Measurements from ENCODE around the gene IDE.

IDE gene

DNA sequence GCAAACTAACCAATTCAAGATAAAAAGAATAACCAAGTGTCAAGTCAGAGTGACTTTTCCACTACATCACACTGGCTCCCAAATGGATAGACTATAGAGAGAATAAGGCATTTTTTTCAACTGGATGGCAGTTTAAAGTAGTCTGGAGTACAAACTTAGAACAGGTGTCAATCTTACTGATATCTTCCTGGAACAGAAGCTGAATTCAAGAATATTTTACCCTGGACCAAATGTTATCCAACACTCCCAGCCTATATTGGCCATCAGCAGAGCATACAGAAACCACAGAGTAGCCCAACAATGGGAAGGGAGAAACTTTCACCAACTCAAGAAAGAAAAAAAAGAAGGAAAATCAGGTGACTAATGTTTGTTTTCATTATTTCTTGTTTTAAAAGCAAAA is 11.5 kb downstream of the IDE start:
- no peak for DNase-seq

DNA sequence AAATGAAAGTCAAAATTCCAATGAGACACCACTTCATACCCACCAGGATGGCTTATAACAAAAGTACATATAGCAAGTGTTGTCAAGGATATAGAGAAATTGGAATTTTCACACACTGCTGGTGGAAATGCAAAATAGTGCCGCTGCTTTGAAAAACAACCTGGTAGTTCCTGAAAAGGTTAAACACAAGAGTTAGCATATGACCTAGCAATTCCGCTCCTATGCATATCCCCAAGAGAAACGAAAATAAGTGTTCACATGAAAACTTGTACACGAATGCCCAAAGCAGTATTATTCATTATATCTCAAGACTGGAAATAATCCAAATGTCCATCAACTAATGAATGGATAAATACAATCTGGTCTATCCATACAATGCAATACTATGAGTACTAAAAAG is 14.8 kb downstream of the IDE start:
- DNase-seq: no peak

DNA sequence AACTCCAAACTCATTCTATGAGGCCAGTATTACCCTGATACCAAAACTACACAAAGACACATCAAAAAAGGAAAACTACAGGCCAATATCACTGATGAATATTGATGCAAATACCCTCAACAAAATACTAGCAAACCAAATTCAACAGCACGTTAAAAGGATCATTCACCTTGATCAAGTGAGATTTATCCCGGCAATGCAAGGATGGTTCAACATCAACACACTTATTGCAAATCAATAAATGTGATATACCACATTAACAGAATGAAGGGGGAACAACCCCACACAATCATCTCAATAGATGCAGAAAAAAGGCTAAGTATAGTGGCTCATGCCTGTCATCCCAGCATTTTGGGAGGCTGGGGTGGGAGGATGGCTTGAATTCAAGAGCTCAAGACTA is 19.9 kb downstream of the IDE start:
- no peak for DNase-seq

DNA sequence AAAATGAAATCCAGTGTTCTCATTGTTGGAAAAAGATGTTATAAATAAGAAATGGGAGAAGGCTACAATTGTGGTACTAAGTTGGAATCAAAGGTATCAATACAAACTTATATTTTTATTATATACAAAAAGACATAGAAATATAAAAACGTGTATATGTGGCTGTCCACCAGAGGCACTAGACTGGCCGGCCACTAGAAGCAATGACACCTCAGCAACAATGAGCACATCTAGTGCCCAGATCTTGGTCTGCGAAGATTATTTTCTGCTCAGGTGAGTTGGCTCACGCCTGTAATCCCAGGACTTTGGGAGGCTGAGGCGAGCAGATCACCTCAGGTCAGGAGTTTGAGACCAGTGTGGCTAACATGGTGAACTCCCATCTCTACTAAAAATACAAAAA is 21.6 kb downstream of the IDE start:
- DNase-seq: no peak

DNA sequence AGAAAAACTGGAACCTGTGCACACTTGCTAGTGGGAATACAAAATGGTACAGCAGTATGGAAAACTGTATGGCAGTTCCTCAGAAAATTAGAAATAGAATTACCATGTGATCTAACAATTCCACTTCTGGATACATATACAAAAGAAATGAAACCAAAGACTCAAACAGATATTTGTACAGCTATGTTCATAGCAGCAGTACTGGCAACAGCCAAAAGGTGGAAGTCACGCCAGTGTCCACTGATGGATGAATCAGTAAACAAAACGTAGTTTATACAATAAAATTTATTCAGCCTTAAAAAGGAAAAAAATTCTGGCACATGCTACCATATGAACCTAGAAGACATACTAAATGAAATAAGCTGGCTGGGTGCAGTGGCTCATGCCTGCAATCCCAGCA is 23.0 kb downstream of the IDE start:
- no peak for DNase-seq

DNA sequence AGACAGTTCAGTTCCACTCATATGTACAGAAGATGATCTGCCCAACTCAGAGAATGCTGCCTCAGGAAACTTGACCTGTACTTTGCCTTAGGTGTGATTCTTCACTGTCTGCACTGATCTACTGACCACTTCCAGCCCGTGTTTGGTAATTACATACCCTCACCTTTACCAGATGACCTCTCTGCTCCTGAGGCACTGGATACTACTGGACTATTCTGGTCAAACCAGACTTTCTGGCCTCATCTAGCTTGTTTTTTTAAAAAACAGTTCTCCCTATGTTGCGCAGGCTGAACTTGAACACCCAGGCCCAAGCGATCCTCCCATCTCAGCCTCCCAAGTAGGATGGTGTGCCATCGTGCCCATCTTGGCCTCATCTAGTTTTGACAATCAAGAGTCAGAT is 26.2 kb downstream of the IDE start:
- DNase-seq: no peak

DNA sequence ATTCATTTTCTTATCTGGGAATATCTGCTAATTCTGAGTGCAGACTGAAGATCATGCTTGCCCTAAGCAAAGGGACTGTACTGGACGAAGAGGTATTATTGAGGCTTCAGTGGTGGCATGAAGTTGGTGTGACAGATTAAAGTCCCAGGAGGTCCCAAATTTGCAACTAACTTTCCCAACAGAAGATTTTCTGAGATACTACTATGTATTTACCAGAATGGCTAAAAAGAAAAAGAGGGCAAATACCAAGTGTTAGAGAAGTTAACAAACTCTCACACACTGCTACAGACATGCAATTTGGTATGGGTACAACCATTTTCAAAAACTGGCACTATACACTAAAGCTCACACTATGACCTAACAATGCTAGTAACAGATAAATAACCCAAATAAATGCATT is 28.3 kb downstream of the IDE start:
- no peak for DNase-seq

DNA sequence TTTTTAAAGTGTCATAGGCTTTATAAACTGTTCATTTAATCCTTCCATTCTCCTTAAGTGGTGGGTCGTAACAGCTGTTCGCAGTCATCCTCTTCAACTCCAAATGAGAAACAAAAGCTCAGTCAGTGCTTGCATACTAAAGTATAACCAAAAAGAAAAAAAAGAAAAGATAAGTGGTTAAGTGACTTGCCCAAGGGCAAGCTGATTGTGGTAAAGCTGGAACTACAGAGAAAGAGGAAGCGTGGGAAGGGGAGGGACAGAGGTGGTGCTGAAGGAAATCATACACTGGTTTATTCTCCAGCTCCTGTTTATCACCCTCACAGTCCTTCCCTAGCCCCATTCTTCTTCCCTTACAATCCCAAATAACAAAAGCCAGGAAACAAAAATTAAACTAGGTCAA is 29.6 kb downstream of the IDE start:
- peak; percentile 94 for DNase-seq

DNA sequence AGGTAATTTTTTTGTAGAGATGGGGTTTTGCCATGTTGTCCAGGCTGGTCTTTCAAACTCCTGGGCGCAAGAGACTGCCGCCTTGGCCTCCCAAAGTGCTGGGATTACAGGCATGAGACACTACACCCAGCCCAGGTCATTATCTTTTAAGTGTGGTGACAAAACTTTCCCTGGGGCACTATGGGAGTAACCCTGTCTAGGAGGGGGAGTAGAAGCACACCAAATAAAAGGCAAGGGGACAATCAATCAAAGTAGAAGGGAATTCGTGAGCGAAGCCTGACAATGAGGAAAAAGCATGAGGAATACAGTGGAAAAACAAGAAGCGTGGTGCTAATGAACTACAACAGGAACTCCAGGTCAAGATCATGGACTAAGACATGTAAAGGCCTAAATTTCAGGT is 31.4 kb downstream of the IDE start:
- DNase-seq: no peak

DNA sequence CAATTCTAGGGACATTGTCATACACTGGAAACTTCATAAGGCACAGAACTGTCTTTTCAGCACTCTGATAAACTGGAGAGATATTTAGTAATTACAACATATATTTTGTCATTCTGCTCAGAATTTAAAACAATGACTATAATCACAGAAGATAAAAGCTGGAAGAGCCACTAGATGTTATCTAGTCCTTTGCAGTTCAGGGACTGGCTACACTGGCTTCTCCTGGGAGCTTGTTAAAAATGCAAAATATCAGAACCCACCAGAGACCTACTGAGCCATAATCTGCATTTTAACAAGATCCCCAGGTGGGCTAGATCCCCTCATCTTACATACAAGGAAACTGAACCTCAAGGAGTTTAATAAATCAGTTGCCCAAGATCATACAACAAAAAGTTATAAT is 32.3 kb downstream of the IDE start:
- no peak for DNase-seq

DNA sequence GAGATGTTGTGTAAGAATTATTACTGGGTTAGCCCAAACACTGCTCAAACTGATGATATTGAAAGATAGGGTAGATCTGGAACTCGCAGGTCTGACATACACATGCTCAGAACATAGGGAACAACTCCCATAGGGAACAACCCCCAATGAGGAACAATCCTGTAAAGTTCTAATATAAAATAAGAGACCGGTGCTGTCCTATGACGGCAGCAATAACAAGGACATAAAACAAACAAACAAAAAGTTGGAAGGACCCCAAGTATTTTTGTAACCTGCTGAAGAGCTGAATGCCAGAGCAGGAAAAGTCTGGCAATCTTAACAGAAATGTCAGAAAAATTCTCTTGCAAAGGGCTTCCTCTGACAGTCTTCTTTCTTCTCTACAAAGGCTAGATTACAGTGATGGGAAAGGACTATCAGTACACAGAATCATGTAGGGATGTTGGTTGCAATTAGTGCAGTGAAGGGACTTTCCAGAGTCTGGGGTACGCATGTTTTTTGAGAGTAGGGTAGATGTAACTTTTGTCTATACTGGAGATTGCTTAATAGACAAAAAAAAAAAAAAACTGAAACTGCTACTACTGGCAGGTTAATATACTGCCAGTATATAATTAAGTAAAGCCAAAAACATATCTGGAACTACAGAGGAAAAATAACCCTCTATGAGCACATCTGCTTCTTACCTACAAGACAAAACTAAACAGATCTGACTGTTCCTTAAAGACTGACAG is 35.5 kb downstream of the IDE start:
- DNase-seq: no peak

DNA sequence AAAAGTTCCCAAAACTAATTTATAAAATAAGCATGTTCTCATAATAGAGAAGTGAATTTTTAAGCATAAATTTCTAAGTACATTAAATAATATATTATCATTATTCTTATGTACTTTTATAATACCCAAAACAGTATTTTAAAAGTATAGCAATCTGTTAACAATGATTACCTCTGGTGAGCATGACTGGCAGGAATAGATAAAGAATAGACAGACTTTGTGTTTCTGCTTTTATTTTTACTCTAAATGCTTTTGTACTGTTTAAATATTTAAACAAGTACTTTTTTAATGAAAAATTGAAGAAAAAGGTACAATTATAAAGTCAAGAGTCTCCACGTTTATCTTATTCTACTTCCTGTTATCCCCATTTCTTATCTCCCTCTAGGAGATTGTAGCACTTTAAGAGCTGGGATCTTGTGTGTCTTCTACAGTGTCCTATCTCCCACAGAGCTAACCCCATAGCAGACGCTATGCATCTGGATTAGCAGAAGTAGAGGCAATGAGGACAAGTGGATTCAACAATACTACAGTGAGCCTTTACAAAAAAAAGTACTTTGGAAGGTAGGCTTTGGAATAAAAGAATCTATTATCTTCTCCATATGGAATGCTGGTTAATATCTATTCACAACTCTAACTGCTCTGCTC is 42.9 kb downstream of the IDE start:
- no peak for DNase-seq

DNA sequence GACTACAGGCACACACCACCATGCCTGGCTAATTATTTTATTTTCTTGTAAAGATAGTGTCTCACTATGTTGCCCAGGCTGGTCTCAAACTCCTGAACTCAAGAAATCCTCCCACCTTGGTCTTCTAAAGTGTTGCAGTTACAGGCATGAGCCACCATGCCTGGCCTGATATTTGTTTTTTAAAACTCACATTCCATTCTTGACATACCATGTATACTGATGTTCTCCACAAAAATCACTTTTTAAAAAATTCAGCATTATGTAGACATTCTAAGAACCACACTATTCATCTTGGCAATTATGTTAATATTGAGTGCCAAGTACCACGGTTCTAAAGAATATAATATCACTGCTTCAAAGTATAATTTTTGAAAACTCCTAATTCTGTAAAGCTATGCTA is 43.5 kb downstream of the IDE start:
- DNase-seq: no peak

DNA sequence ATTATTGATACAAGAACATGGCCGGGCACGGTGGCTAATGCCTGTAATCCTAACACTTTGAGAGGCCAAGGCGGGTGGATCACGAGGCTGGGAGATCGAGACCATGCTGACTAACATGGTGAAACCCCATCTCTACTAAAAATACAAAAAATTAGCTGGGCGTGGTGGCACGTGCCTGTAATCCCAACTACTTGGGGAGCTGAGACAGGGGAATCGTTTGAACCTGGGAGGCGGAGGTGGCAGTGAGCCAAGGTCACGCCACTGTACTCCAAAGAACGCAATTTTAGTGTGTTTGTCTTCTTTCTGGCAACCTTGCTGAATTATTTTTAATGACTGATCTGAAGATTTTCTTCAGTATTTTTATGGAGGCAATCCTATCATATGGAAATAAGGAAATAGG is 46.2 kb downstream of the IDE start:
- DNase-seq: no peak

DNA sequence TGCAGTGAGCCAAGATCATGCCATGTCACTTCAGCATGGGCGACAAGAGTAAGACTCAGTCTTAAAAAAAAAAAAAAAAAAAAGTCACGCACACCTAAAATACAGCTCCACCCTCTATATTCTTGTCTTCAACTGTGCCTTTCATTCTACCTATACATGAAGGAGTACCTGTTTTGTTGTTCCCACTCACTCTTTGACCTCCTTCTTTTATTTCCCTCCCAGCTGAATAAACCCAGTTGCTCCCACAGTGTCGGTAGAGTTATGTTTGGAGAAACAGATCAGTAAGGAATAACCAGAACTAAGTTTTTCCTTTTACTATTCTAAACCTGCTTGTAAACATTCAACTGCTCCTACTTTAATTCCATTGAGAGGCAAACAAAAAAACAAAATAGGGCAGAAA is 50.3 kb downstream of the IDE start:
- no peak for DNase-seq

DNA sequence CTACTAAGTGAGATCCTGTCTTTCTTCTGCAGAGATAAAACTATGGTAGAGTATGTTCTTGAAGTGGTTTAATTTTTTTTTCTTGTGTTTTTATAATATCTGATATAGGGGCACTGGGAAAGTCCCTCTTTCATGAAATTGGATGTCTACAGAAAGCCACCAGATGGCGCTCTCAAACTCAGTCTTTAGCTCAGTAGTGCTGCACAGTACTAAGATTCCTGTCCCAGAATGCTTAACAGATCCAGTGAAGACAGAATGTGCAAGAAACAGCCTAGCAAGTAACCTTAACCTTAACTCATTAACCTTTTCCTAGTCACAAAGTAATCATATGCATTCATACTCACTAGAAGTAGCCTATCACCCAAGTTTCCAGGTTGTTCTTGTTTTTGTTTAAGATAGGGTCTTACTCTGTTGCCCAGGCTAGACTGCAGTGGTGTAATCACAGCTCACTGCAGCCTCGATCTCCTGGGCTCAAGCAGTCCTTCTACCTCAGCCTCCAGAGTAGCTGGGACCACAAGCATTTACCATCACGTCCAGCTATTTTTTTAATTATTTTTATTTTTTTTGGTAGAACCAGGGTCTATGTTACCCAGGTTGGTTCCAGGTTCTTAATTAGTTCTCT is 56.7 kb downstream of the IDE start:
- DNase-seq: peak; percentile 68

DNA sequence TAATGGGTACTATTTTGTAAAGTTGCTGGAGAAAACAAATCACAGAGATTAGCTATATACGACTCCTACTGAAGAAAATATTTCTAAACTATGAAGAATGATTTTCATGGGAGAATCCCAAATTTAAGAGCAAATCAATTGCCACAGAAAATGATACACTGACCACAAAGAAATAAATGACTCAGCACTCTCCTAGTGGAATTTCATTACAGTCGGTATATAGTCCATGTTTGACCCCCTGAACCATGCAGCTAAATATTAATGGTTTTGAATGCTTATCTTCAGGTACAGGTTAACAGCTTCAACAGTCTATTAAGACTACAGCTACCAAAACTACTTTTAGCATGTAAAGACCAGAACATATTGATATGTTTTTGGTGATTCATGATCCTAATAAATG is 65.0 kb downstream of the IDE start:
- no peak for DNase-seq

DNA sequence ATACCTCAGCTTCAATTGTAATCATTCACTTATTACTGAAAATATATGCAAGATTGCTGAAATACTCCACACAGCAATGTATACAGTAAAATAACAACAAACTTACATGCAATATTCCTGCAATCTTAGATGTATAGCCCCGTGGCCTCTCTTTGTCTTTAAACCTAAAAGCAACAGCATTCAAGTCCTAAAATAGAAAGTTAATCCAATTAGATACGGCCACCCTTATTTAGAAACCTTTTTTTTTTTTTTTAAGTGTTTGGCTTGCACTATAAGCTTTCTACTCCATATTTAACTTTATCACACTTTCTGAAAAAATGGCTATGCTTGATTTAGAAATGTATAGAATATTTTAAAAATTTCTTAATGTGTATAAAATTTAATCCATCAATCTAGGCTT is 67.6 kb downstream of the IDE start:
- no peak for DNase-seq

DNA sequence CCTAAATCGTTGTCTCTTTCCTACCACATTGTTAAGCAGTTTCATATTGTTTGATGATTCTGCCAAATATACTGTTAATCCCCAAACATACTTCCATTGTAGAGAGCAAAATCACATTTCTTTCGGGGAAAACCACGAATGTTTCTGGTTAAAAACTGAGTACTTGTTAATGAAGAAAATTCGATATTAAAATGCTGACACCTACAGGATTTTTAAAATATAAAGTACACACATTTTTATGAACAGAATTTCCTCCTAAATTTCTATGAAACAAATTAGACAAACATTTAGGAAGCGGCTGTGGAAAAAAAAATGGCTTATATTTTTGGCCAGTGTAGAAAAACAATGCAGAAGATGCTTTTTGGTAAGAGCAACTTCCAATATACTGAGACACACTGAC is 68.8 kb downstream of the IDE start:
- no peak for DNase-seq

DNA sequence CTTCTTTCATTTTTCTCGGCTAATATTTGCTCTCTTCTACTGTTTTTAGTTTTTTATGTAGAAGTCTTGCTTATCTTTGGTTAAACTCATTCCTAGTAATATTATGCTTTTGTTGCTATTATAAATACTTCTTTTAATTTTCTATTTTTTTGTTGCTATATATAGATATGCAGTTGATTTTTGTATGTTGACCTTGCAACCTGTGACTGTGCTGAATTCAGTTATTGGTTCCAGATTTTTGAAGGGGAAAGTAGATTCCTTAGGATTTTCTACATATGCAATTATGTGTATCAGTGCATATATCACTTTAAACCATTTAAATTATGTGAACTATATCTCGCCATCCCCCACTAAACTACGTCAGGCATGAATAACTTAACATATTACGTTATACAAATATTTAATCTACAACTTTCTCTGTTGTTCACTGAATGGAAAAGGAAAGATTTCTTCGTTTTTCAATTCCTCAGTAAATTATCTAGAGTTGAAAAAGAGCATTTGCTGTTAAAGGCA is 71.5 kb downstream of the IDE start:
- no peak for DNase-seq

DNA sequence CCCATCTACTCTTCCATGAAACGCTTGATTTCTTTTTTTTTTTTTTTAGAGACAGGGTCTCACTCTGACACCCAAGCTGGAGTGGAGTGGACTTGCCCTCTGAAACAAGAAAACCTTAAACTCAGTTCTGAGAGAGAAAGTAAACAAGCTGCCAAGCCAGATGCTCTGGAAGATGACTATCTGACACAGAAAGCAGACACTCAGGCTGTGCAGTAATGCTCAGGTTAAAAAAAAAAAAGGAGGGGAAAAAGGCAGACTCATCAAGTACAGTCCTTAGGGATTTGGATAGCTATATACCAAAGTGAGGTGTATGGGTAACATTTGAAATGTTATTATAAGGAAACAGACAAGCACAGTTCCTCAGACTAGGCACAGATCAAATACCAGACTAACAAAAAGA is 80.5 kb downstream of the IDE start:
- no peak for DNase-seq

DNA sequence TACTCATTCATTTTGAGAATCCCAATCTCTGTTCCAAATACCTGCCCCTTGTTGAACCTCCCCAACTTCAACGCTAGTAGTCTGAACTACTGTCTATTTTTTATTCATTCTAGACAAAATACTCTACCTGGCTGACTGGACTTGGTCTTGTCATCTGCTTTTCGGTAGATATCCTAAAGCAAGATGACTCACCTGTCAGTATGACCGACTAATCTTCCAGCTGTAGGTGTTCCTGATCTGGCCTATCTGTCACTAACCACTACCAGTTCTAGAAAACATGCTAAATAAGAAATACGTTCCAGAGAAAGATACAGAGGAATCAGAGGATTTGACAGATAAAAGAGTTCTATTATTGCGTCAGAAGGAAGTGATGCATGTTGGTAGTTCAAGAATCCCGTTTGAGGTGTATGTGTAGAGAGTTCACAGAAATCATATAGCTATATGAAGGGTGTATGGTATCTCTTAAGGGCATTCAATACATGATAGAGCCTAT is 81.1 kb downstream of the IDE start:
- DNase-seq: no peak

DNA sequence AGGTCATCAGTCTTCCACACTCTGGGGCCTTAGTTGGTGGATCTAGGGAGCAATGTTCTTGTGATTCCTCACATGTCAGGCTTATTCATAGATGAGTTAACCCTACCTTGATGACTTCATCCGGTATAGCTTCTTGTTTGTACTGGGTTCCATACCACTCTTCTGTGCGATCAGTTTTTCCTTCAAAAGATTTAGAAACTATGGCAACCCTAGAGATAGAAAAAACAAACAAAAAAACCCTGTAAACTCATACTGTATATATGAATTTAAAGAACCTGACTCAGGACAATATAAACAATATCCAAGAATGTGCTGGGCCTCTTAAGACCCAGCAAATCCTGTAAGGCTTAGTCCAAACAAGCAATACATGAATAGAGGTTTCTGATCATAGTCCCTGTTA is 83.5 kb downstream of the IDE start:
- no peak for DNase-seq

DNA sequence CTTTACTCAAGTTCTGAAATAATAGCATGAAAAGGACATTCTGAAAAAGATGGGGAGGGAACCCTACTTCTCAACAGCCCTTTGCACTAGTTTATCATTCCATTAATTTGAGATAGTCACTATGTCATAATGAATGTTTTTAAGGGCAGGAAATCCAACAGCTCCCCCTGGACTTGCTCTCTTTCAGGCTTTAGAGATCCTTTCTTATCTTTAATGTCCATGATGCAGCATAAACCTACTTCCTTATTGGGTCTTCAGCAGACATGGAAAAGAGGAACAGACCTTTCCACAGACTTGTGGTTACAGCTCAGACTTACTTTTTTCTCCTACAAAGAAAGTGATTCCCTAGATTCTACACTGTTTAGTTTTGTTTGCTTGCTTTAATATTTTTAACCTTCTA is 87.3 kb downstream of the IDE start:
- DNase-seq: peak; percentile 93

All from MV-4-11 (cell line).